Neuronal stem cell (in vitro differentiated cells): ENCODE measurements around the gene HMGA1.
"Not testable (repeated sequence)": the region's sequence is repeated elsewhere in the genome, so short reads cannot be mapped to it uniquely, and the experiment has no call there.

Experiments
- DNase-seq: peaks from one replicate; pipeline ENCODE4 v3.0.0-alpha.2; 2013; ENCODE audit warnings: low spot score
- H2AFZ ChIP-seq: one replicate; pipeline ENCODE4 v1.6.1; 2013; ENCODE audit warnings: mild to moderate bottlenecking, low read length, inconsistent platforms
- H2AK5ac ChIP-seq: 2 replicates; pipeline ENCODE4 v1.6.1; 2013; ENCODE audit warnings: low read depth, mild to moderate bottlenecking, inconsistent platforms, low read length, moderate library complexity, mixed read lengths
- H2BK120ac ChIP-seq: 2 replicates; pipeline ENCODE4 v1.6.1; 2013; ENCODE audit warnings: low read depth, mild to moderate bottlenecking, inconsistent platforms, low read length, moderate library complexity, mixed read lengths
- H2BK12ac ChIP-seq: one replicate; pipeline ENCODE4 v1.6.1; 2013; ENCODE audit warnings: low read length, inconsistent platforms
- H2BK15ac ChIP-seq: 2 replicates; pipeline ENCODE4 v1.6.1; 2013; ENCODE audit warnings: mild to moderate bottlenecking, low read length, inconsistent platforms, mixed read lengths
- H2BK5ac ChIP-seq: one replicate; pipeline ENCODE4 v1.6.1; 2013; ENCODE audit warnings: inconsistent platforms, mild to moderate bottlenecking, low read length, moderate library complexity
- H3K14ac ChIP-seq: one replicate; pipeline ENCODE4 v1.6.1; 2013; ENCODE audit warnings: low read length, inconsistent platforms
- H3K18ac ChIP-seq: 2 replicates; pipeline ENCODE4 v1.6.1; 2013; ENCODE audit warnings: low read length, inconsistent platforms
- H3K23ac ChIP-seq: 2 replicates; pipeline ENCODE4 v1.6.1; 2013; ENCODE audit warnings: low read depth, mild to moderate bottlenecking, mixed read lengths, low read length, inconsistent platforms; ENCODE audit not compliant: poor library complexity
- H3K27ac ChIP-seq: replicated peaks from 3 replicates; pipeline ENCODE4 v1.5.1; 2013; ENCODE audit warnings: low read length, inconsistent platforms
- H3K27me3 ChIP-seq, 3 experiments: 2 replicates each; pipeline ENCODE4 v1.6.1; 2013; ENCODE audit warnings: low read length in 3 of 3, mild to moderate bottlenecking in 2 of 3, inconsistent platforms in 1 of 3, low read depth in 1 of 3, mixed read lengths in 1 of 3, moderate library complexity in 1 of 3; ENCODE audit not compliant: control insufficient read depth in 3 of 3, insufficient read depth in 3 of 3
- H3K36me3 ChIP-seq, 2 donors: replicated peaks in 1 of 2; 2 replicates each; pipeline ENCODE4 v1.6.1; 2013; ENCODE audit warnings: low read length in 2 of 2; ENCODE audit not compliant: control insufficient read depth in 2 of 2, insufficient read depth in 2 of 2
- H3K4ac ChIP-seq: 2 replicates; pipeline ENCODE4 v1.6.1; 2013; ENCODE audit warnings: inconsistent platforms, mild to moderate bottlenecking, low read length, moderate library complexity
- H3K4me1 ChIP-seq, 2 donors: 1 replicate in 1 of 2; 2 replicates in 1 of 2; pipeline ENCODE4 v1.6.1; 2013; ENCODE audit warnings: low read length in 2 of 2, low read depth in 1 of 2; ENCODE audit not compliant: control insufficient read depth in 2 of 2, insufficient read depth in 1 of 2
- H3K4me2 ChIP-seq: one replicate; pipeline ENCODE4 v1.6.1; 2013; ENCODE audit warnings: mild to moderate bottlenecking, low read length, inconsistent platforms; ENCODE audit not compliant: insufficient read depth, poor library complexity, severe bottlenecking
- H3K4me3 ChIP-seq, 2 donors: 2 replicates each; pipeline ENCODE4 v1.5.1; 2013; ENCODE audit warnings: low read length in 2 of 2, mild to moderate bottlenecking in 2 of 2, inconsistent platforms in 1 of 2, moderate library complexity in 1 of 2
- H3K79me1 ChIP-seq: one replicate; pipeline ENCODE4 v1.6.1; 2013; ENCODE audit warnings: low read depth, mild to moderate bottlenecking, inconsistent platforms, low read length, moderate library complexity
- H3K9ac ChIP-seq: one replicate; pipeline ENCODE4 v1.6.1; 2013; ENCODE audit warnings: mild to moderate bottlenecking, low read depth, low read length, inconsistent platforms; ENCODE audit not compliant: poor library complexity
- H3K9me3 ChIP-seq, 2 donors: replicated peaks in 1 of 2; 2 replicates each; pipeline versions ENCODE3 to v1.6.1; 2013; ENCODE audit warnings: low read length in 2 of 2, mild to moderate bottlenecking in 2 of 2, inconsistent platforms in 1 of 2, low read depth in 1 of 2, mixed read lengths in 1 of 2, moderate library complexity in 1 of 2; ENCODE audit not compliant: control insufficient read depth in 2 of 2, insufficient read depth in 1 of 2
- H4K8ac ChIP-seq: one replicate; pipeline ENCODE4 v1.6.1; 2013; ENCODE audit warnings: low read depth, mild to moderate bottlenecking, inconsistent platforms, low read length, moderate library complexity
- H4K91ac ChIP-seq: one replicate; pipeline ENCODE4 v1.6.1; 2013; ENCODE audit warnings: low read length, low read depth, mild to moderate bottlenecking, inconsistent platforms; ENCODE audit not compliant: poor library complexity
- WGBS, 2 donors: extraction: QIAGEN DNeasy Blood & Tissue Kit; methylation state at CpG; one replicate each; pipeline ENCODE4 v1.1.7; 2013; ENCODE audit warnings: missing lambda C conversion rate in 2 of 2, mixed read lengths in 1 of 2; ENCODE audit not compliant: insufficient read length in 2 of 2, insufficient replicate concordance in 1 of 2; ENCODE audit errors: extremely low coverage in 2 of 2; 5-methylcytosine and 5-hydroxymethylcytosine counted together

The HMGA1 gene

DNA sequence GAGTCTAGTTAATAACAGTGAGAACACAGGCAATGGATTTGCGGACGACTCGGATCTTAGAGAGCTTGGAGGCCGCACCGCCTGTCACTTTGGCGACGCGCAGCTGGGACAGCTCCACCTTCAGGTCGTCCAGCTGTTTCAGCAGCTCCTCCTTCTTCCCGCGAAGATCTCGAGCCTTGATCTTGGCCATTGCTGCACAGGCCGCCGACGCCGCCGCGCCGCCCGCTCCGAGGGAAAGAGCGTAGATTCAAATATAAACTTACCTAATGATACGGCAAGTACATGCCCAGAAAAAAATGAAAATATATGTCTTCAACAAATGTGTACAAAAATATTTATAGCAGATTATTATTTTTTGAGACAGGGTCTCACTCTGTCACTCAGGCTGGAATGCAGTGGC is 26.8 kb downstream of the HMGA1 start:
- H2BK12ac ChIP-seq, H4K8ac ChIP-seq, H3K9me3 ChIP-seq, H3K36me3 ChIP-seq, H3K79me1 ChIP-seq, H2BK5ac ChIP-seq, H3K27ac ChIP-seq, H2AK5ac ChIP-seq, H4K91ac ChIP-seq, H3K23ac ChIP-seq, H2BK120ac ChIP-seq, H2AFZ ChIP-seq, H3K27me3 ChIP-seq, H3K4ac ChIP-seq, H3K14ac ChIP-seq, H2BK15ac ChIP-seq, H3K4me3 ChIP-seq, DNase-seq, H3K9ac ChIP-seq, H3K4me2 ChIP-seq, H3K4me1 ChIP-seq, H3K18ac ChIP-seq: not testable (repeated sequence)
- WGBS, 2 donors = no CpG with 5 or more reads among the region's 23 CpGs

DNA sequence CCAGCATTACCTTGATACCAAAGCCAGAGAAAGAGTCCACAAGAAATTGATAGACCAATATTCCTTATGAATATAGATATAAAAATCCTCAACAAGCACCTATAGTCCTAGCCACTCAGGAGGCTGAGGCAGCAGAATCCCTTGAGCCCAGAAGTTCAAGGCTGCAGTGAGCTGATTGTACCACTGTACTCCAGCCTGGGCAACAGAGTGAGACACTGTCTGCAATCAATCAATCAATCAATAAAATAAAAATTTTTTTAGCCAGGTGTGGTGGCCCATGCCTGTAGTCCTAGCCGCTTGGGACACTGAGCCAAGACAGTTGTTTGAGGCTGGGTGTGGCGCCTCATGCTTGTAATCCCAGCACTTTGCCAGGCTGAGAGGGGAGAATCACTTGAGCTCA is 31.1 kb downstream of the HMGA1 start:
- H3K27ac ChIP-seq = no peak overlapping the region
- no peak overlapping the region for H2BK15ac ChIP-seq
- no peak overlapping the region for H2AFZ ChIP-seq
- WGBS, 2 donors = no CpG with 5 or more reads among the region's 2 CpGs
- H3K4me2 ChIP-seq = no peak overlapping the region
- no peak overlapping the region for H3K23ac ChIP-seq
- H3K14ac ChIP-seq = no peak overlapping the region
- H3K9ac ChIP-seq = no peak overlapping the region
- no peak overlapping the region for H2AK5ac ChIP-seq
- no peak for DNase-seq
- no peak overlapping the region for H2BK12ac ChIP-seq
- no peaks in the 10 kb centered on the region for H3K36me3 ChIP-seq
- no peak overlapping the region for H4K8ac ChIP-seq
- H4K91ac ChIP-seq = no peak overlapping the region
- no peak overlapping the region for H2BK5ac ChIP-seq
- no peak overlapping the region for H3K18ac ChIP-seq
- H3K4me3 ChIP-seq = no peak overlapping the region
- no peak overlapping the region for H3K4ac ChIP-seq
- no peaks in the 10 kb centered on the region for H3K4me1 ChIP-seq
- H3K79me1 ChIP-seq = no peaks in the 10 kb centered on the region
- H3K27me3 ChIP-seq = peaks cover 0 to 2% (median 0%) of the 10 kb centered on the region in 3 experiments
- no peak overlapping the region for H2BK120ac ChIP-seq
- H3K9me3 ChIP-seq = peaks cover 0 to 2% of the 10 kb centered on the region in 2 donors

DNA sequence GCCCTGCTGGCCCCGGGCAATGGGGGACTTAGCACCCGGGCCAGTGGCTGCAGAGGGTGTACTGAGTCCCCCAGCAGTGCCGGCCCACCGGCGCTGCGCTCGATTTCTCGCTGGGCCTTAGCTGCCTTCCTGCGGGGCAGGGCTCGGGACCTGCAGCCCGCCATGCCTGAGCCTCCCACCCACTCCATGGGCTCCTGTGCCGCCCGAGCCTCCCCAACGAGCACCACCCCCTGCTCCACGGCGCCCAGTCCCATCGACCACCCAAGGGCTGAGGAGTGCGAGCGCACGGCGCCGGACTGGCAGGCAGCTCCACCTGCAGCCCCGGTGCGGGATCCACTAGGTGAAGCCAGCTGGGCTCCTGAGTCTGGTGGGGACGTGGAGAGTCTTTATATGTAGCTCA is 32.5 kb downstream of the HMGA1 start:
- not testable (repeated sequence) for H3K9ac ChIP-seq, H3K9me3 ChIP-seq, H3K14ac ChIP-seq, H3K27ac ChIP-seq, H3K4me1 ChIP-seq, H3K4me3 ChIP-seq, H2BK5ac ChIP-seq, H4K8ac ChIP-seq, H3K27me3 ChIP-seq, H2AK5ac ChIP-seq, H3K79me1 ChIP-seq, H3K4ac ChIP-seq, H3K18ac ChIP-seq, DNase-seq, H2BK12ac ChIP-seq, H3K36me3 ChIP-seq, H4K91ac ChIP-seq, H3K23ac ChIP-seq, H3K4me2 ChIP-seq, H2BK15ac ChIP-seq, H2AFZ ChIP-seq, H2BK120ac ChIP-seq
- no CpG with 5 or more reads among the region's 25 CpGs for WGBS, 2 donors

DNA sequence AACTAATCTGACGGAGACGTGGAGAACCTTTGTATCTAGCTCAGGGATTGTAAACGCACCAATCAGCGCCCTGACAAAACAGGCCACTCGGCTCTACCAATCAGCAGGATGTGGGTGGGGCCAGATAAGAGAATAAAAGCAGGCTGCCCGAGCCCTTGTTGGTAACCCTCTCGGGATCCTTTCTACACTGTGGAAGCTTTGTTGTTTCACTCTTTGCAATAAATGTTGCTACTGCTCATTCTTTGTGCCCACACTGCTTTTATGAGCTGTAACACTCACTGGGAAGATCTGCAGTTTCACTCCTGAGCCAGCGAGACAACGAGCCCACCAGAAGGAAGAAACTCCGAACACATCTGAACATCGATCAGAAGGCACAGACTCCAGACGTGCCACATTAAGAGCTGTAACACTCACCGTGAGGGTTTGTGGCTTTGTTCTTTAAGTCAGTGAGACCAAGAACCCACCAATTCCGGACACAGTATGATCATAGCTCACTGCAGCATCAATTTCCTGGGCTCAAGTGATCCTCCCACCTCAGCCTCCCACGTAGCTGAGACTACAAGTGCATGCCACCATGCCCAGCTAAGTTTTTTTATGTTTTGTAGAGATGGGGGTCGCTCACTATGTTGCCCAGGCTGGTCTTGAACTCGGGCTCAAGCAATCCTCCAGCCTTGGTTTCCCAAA is 33.1 kb downstream of the HMGA1 start:
- not testable (repeated sequence) for H3K27me3 ChIP-seq, H2BK5ac ChIP-seq, DNase-seq, H2BK120ac ChIP-seq, H3K9me3 ChIP-seq, H4K8ac ChIP-seq, H3K14ac ChIP-seq, H3K27ac ChIP-seq, H2AK5ac ChIP-seq, H3K18ac ChIP-seq, H3K23ac ChIP-seq, H4K91ac ChIP-seq, H3K4me2 ChIP-seq, H3K4me3 ChIP-seq, H2BK12ac ChIP-seq, H3K36me3 ChIP-seq, H3K9ac ChIP-seq, H2AFZ ChIP-seq, H2BK15ac ChIP-seq, H3K4ac ChIP-seq, H3K4me1 ChIP-seq, H3K79me1 ChIP-seq
- no CpG with 5 or more reads among the region's 17 CpGs for WGBS, 2 donors
